Measurements from ENCODE around the gene NUDT16.

DNA sequence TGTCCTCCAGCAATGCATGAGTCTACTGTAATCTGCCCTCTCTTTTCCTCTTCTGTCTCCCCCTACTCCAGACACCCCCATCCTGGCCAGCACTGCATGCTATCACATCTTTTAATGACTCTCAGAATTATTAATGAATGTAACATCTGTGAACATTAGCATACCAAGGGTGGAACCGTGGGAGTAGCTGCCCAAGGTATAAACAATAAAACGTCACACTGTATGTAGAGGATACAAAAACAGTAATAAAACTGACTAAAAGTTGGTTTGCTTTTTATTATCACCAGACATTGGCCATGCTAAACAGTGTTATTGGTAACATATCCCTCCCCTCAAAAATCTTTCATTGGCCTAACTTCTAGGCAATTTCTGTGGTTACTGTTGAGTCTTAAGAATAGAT lies 24.7 kb downstream of the NUDT16 start:
- TF ChIP-seq, protein P1, sequence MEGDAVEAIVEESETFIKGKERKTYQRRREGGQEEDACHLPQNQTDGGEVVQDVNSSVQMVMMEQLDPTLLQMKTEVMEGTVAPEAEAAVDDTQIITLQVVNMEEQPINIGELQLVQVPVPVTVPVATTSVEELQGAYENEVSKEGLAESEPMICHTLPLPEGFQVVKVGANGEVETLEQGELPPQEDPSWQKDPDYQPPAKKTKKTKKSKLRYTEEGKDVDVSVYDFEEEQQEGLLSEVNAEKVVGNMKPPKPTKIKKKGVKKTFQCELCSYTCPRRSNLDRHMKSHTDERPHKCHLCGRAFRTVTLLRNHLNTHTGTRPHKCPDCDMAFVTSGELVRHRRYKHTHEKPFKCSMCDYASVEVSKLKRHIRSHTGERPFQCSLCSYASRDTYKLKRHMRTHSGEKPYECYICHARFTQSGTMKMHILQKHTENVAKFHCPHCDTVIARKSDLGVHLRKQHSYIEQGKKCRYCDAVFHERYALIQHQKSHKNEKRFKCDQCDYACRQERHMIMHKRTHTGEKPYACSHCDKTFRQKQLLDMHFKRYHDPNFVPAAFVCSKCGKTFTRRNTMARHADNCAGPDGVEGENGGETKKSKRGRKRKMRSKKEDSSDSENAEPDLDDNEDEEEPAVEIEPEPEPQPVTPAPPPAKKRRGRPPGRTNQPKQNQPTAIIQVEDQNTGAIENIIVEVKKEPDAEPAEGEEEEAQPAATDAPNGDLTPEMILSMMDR (IDR thresholded peaks at IDR 0.05; ENCODE audit: insufficient read depth, low read depth, low read length): no peak
- TF ChIP-seq EZH2 (IDR thresholded peaks at IDR 0.05; ENCODE audit: insufficient read depth, low read length): no peak

Data from astrocyte (in vitro differentiated cells and primary cell).